GM13976 (cell line): ENCODE data around the gene GAST.
"Not testable (repeated sequence)": the region's sequence is repeated elsewhere in the genome, so short reads cannot be mapped to it uniquely, and the experiment has no call there.

Experiments
- DNase-seq: peaks from one replicate; pipeline ENCODE4 v3.0.0; 2012; ENCODE audit warnings: low spot score
- CTCF ChIP-seq: IDR thresholded peaks from 2 replicates; pipeline ENCODE4 v1.5.1; 2012; ENCODE audit warnings: borderline replicate concordance, mild to moderate bottlenecking; ENCODE audit not compliant: insufficient read depth; ENCODE audit errors: extremely low read depth, missing control alignments, control extremely low read depth
- in situ Hi-C: fragments of 300-500 bp; cut with MboI; formaldehyde crosslinking; loops from one replicate; pipeline ENCODE4 v1.12.0; 2022; ENCODE audit warnings: low sequenced_read_pairs, mixed read lengths, inconsistent platforms; ENCODE audit not compliant: unreplicated experiment

Gene GAST

GRCh38 chr17:41697122-41697962 lies 14.8 kb upstream of the GAST start:
- in situ Hi-C loops = no loop called here
- no peak for TF ChIP-seq CTCF
- no peak for DNase-seq

- in situ Hi-C loops, DNase-seq: not testable (repeated sequence)
Observed at GRCh38 chr17:41700843-41701242, 11.3 kb upstream of the GAST start.

GRCh38 chr17:41702712-41703111 lies 9.4 kb upstream of the GAST start:
- in situ Hi-C loops = no loop called here
- DNase-seq = no peak
- TF ChIP-seq CTCF = no peak

- TF ChIP-seq CTCF = no peak
- DNase-seq = no peak
- in situ Hi-C loops = no loop called here
Observed at GRCh38 chr17:41705271-41705991, 6.7 kb upstream of the GAST start.

DNA sequence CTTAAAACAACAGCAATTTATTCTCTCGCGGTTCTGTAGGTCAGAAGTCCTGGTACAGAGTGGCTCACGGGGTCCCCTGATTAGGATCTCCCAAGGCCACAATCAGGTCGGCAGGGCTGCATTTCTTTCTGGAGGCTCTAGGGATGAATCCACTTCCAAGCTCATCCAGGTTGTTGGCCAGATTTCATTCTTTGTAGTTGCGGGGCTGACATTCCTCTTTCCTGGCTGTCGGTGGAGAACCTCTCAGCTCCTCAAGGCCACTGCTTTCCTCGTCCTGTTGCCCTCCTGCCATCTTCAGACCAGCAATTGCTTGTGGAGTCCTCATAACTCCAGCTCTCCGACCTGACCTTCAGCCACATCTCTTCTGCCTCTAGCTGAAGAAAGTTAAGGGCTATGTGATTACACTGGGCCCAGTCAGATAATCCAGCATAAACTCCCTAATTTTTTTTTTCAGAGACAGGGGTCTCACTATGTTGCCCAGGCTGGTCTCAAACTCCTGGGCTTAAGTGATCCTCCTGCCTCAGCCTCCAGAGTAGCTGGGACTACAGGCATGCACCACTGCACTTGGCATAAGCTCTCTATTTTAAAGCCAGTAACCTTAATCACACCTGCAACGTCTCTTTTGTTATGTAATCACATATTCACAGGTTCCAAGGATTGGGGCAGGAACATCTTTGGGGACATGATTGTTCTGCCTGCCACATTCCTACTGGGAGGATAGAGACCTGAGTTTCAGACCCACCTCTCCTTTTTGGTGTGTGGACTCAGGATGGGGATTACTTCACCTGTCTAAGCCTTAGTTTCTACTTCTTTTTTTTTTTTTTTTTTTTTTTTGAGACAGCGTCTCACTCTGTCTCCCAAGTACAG lies 4.1 kb upstream of the GAST start:
- no peak for TF ChIP-seq CTCF
- in situ Hi-C loops = no loop called here
- no peak for DNase-seq

DNA sequence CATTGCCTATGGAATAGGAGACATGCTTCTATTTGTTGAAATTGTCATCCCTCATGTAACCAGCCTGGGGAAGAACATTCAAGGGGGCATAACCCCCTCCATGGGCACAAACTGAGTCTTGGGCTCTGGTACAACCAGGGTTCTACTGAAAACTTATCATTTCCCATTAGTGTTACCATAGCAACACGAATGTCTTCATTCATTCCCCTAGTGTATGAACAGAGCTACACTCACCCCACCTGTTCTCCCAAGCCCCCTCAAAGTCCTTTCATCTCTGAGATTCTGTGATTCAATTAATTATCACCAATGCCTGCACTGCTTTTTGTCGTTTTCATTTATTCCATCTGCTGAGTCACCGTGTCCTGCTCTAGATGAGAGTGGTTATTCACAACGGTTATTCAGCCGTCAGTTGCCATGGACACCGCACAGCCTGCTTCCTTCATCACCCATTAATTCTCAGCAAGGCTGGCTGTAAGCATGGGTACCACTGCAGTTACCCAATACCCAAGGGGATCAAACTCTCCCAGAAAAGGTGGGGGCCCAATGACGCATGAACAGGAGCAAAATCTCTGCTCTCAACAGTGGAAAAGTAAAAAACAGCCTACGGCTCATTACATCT lies 1.6 kb upstream of the GAST start:
- no peak for DNase-seq
- no peak for TF ChIP-seq CTCF
- in situ Hi-C loops = no loop called here
